GM18909 (cell line): ENCODE data around the gene COL23A1.

Experiments used
- ATAC-seq: cut with Tn5 transposase; IDR thresholded peaks from one replicate; pipeline ENCODE4 v1.9.1; 2021; ENCODE audit warnings: mild to moderate bottlenecking; ENCODE audit not compliant: unreplicated experiment, poor library complexity

Gene COL23A1

DNA sequence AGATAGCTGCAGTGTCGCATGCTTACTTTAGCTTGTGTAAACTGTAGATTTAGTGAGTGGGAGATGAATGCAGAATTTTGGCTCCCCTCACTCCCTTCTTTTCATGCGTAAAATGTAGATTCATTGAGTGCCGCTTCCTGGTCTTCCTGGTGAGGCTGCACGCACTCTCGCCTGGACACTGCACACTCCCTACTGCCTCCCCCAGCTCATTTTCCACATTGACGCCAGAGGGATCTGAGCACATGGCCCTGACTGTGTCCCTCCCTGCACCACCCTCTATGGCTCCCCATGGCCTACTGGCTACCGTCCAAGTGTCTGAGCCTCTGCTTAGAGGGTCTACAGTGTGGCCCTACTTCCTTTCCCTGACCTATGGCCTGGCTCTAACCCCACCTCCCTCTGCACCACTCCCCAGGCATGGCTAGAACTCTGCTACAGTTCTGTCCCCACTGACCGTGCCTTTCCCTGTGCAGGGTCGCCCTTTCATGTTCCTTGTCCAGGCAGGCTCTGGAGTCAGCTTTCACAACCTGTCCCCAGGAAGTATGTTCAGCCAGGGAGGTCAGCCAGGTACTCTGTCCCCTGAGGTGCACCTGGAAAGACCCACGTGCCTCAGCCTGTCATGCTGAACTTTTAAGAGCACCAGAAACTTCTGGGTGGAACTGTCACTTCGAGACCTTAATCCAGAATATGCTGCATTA lies 160.6 kb downstream of the COL23A1 start:
- ATAC-seq = no peak

DNA sequence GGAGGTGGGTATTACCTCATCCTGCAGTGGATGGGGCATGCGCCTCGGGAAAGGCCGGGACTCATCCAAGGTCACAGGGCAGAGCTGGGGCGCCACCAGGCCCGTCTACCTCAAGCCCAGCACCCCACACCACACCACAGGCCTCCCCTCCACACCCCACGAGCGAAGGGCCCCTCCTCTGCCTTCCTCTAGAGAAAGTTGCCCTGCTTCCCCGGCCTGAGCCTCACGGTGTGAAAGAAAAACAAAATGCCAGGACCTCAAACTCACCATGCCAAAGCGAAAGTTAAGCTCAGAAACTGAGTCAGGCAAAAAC lies 161.1 kb downstream of the COL23A1 start:
- no peak for ATAC-seq

DNA sequence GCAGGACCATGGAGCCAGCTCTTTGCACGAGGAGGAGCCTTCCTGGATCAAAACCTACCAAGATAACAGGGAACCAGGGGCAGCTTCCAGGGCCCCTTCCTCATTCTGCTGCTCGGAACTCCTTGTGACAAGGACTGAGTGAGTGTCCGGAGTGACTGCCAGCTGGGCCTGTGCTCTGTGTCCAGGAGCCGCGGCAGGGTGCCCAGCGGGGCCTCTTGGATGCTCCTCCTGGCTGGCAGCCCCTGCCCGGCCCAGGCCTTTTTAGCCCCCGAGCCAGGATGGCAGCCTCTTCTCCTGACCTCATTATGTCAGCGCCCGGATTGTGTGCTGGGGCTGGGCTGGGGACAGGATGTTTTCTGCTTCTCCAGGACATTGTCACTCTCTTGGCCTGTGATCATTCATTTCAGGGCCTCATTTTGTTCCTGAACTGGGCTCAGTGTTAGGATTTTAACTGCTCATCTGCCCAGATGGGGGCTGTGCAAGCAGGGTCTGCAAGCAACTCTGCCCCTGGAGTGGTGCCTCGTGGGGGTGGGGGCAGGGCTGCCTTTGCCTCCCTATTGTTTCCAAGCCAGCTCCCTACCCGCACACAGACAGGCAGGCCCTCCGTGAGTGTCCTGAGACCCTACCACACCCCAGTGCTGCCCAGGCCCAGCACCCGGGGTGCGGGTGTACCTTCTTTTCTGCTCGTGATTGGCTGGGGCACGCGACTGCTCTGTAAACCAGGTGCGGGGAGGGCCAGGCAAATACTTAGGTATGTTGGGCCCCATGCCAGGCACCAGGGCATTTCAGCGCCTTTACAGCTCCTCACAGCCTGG lies 161.6 kb downstream of the COL23A1 start:
- ATAC-seq = no peak

DNA sequence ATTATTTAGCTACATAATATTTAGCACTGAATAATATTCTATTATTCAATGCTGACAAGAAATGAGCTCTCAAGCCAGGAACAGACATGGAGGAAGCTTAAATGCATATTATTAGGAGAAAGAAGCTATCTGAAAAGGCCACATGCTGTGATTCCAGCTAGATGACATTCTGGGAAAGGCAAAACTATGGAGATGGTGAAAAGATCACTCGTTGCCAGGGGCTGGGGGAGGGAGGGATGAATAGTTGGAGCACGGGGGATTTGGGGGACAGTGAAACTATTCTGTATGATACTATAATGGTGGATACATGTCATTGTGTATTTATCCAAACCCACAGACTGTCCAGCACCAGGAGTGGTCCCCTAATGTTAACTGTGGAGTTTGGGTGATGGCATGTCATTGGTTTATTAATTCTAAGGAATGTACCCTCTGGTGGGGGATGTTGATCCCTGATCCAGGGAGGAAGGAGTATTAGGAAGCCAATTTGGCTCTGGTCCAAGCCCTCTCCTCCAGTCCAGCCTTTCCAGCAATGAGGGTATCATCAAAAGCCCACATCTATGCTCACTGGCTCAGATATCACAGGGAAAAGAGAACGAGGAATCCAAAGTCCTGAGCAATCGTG lies 162.5 kb downstream of the COL23A1 start:
- no peak for ATAC-seq

GRCh38 chr5:178426326-178427130 lies 163.7 kb downstream of the COL23A1 start:
- no peak for ATAC-seq

DNA sequence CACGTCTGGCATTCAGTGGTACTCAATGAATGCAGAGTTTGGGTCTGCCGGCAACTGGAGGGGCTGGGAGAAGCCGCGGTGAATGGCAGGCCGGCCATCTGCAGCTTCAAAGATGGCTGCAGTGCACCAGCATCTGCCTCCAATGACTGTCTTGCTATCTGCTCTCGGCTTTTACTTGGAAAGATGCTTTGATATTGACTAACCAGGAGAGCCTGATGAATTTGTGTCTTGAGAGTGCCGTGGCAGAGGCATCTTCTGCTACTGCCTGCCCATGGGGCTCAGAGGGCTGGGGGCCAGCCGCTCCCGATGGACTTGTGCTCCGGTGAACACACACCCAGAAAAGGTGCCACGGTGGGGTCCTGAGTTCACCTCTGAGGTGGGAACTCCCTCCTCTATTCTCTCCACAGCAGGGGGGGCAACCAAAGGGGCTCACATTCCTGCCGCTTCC lies 164.5 kb downstream of the COL23A1 start:
- ATAC-seq = no peak

GRCh38 chr5:178424810-178425177 lies 165.4 kb downstream of the COL23A1 start:
- ATAC-seq = no peak

GRCh38 chr5:178423901-178424809 lies 166.0 kb downstream of the COL23A1 start:
- ATAC-seq = no peak

- no peak for ATAC-seq
Measured at GRCh38 chr5:178423431-178423830, 166.8 kb downstream of the COL23A1 start.

DNA sequence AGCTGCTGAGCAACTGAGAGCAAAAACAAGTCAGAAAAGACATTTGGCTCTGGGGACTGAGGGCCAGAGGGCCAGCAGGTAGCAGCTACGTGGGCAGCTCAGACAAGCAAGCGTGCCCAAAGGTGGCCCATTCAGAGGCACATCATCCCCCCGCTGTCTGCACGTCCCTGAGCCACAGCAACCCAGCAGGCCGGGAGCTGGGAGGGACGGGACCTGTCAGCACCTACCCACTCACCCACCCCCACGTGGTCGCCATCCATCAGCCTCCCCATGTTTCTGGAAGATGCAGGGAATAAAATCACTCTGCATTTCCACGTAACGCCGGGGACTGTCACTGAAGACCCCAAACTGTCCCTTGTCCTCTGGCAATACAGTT lies 167.8 kb downstream of the COL23A1 start:
- no peak for ATAC-seq

- ATAC-seq = no peak
Measured at GRCh38 chr5:178421699-178422399, 168.3 kb downstream of the COL23A1 start.

DNA sequence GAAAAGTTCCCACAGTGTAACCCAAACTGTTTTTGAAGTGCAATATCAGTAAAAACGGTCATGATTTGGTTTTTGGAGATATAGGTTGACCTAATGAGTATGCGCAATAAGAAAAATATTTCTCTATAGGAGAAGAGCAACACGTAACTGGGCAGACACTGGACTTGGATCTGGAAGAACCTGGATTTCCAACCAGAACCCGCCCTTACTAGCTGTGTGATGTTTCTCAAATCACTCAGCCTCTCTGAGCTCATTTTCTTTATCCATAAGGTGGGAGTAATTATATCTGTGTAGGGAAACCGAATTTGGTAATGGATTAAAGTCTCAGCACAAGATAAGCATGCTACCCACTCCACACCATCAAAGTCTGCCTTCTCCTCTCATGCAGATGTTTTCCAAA lies 169.1 kb downstream of the COL23A1 start:
- no peak for ATAC-seq

DNA sequence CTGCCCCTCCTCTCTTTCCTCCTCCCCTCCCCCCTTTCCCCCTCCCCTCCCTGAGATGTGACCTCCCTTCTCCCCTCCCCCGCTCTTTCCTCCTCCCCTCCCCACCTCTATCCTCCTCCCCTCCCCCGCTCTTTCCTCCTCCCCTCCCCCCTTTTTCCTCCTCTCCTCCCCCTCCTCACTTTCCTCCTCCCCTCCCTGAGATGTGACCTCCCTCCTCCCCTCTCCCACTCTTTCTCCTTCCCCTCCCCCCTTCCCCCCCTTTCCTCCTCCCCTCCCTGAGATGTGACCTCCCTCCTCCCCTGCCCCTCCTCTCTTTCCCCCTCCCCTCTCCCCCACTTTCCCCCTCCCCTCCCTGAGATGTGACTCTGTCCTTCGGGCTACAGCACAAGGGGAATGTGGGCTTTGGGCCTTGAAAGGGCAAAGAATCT lies 169.8 kb downstream of the COL23A1 start:
- no peak for ATAC-seq

DNA sequence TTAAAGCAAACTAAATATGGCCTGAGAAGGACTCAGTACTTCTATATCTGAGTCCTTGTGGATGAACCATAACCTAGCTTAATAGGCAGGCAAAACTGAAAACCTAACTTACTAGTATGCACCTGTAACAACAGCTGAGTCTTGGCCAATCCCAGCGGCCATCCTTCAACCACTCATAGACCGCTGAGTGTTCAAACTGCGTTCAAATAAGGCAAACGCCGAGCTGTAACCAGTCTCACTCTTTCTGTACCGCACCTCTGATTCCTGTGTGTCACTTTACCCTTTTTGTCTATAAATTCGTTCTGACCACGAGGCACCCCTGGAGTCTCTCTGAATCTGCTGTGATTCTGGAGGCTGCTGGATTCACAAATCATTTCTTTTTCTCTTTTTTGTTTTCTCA lies 170.5 kb downstream of the COL23A1 start:
- ATAC-seq = no peak

DNA sequence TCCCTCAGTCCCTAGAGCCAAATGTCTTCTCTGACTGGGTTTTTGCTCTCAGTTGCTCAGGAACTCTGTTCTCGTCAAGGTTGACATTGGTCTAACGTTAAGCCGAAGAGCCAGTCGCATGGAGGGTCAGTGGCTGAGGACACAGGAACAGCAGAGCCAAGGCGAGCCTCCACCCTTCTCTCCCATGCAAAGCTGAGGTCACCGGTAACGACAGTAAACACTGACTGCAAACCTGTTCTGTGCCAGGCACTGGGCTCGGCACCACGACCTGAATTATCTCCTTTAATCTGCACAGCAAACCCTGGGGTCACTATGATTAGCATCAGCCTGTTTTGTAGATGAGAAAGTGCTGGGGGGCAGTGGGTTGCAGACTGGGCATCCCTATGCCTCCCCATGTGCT lies 171.0 kb downstream of the COL23A1 start:
- ATAC-seq = no peak

GRCh38 chr5:178418471-178419010 lies 171.7 kb downstream of the COL23A1 start:
- ATAC-seq = no peak

- ATAC-seq = no peak
Measured at GRCh38 chr5:178418031-178418430, 172.2 kb downstream of the COL23A1 start.

GRCh38 chr5:178417391-178417811 lies 172.8 kb downstream of the COL23A1 start:
- ATAC-seq = no peak

DNA sequence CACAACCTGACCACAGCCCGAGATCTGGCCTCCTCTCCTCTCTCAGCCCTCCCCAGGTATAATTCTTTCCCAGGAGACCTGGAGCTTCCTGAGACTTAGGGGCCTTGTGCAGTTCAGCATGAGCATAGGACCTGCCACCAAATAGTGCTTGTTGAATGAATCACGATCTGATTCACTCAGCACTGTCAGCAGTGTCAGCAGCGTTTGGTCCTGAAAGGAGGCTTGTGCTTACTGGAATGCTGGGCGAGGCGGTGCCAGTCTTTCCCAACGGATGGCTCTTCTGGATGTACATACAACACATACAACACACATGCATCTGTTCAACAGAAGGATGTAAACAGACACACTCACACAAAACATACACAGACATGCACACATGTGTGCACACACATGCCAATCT lies 173.3 kb downstream of the COL23A1 start:
- no peak for ATAC-seq
